Peyer's patch (tissue), 4 donors: Measurements from ENCODE around the gene C16orf90. TPM values are rescaled to one million over a fixed set of nuclear protein-coding genes. Genes with fewer than 3 reads are reported as not detected.
"Not testable (repeated sequence)": the region's sequence is repeated elsewhere in the genome, so short reads cannot be mapped to it uniquely, and the experiment has no call there.

ENCODE experiments used
- DNase-seq, 3 donors: peaks; one replicate each; pipeline ENCODE4 v3.0.0-alpha.2; 2017 to 2019
- H3K27ac ChIP-seq, 4 donors: fragments of 200-600 bp; sonication (generic); one replicate each; pipeline ENCODE4 v1.5.1; 2016 to 2019
- H3K27me3 ChIP-seq, 2 donors: fragments of 200-600 bp; sonication (generic); one replicate each; pipeline ENCODE4 v1.5.1; 2019
- H3K36me3 ChIP-seq, 3 donors: fragments of 200-600 bp; sonication (generic); one replicate each; pipeline ENCODE4 v1.5.1; 2016 to 2019
- H3K4me1 ChIP-seq, 4 donors: fragments of 200-600 bp; sonication (generic); one replicate each; pipeline ENCODE4 v1.5.1; 2016 to 2019
- H3K4me3 ChIP-seq, 4 donors: fragments of 200-600 bp; sonication (generic); 1 replicate in 3 of 4; 2 replicates in 1 of 4; pipeline ENCODE4 v1.5.1; 2016 to 2019; ENCODE audit warnings: mild to moderate bottlenecking in 1 of 4
- H3K9me3 ChIP-seq, 4 donors: fragments of 200-600 bp; sonication (generic); one replicate each; pipeline ENCODE4 v1.5.1; 2016 to 2019; ENCODE audit warnings: mild to moderate bottlenecking in 1 of 4
- CTCF ChIP-seq, 6 experiments: fragments of 450-650 bp in 4 of 6; fragments of 200-600 bp in 2 of 6; sonication (generic) in 1 of 6; IDR thresholded peaks; one replicate each; pipeline ENCODE4 v1.5.1; 2017 to 2019; ENCODE audit warnings: antibody characterized with exemption in 6 of 6, mild to moderate bottlenecking in 3 of 6, moderate library complexity in 1 of 6
- POLR2A ChIP-seq, 2 donors: fragments of 450-650 bp; IDR thresholded peaks; one replicate each; pipeline ENCODE4 v1.5.1; 2017; ENCODE audit warnings: antibody characterized with exemption in 2 of 2, mild to moderate bottlenecking in 2 of 2, moderate library complexity in 2 of 2
- total RNA-seq, 4 donors: library from RNA; depleted of rRNA; stranded (reverse); fragments of >200 nt; gene quantifications; one replicate each; pipeline ENCODE4 v1.1.0, GENCODE V29; 2016

C16orf90 gene
- total RNA-seq, 4 donors from 2014 or later = not detected

GRCh38 chr16:3508736-3509135, 13.4 kb upstream of the C16orf90 start:
- peak in 1 of 3 donors; percentile 29 for DNase-seq
- TF ChIP-seq POLR2A (IDR thresholded peaks at IDR 0.05) (no peak), CTCF (IDR thresholded peaks at IDR 0.05) (no peak)
- H3K27me3 ChIP-seq = no peaks in the 10 kb centered on the region
- peak overlapping the region in 1 of 4 donors; percentile 35 for H3K27ac ChIP-seq
- H3K36me3 ChIP-seq = peaks cover 0 to 38% (median 0%) of the 10 kb centered on the region in 3 donors
- no peak overlapping the region for H3K4me3 ChIP-seq
- H3K9me3 ChIP-seq = no peaks in the 10 kb centered on the region
- no peaks in the 10 kb centered on the region for H3K4me1 ChIP-seq

GRCh38 chr16:3503523-3503922, 8.2 kb upstream of the C16orf90 start:
- peaks cover 0 to 8% (median 0%) of the 10 kb centered on the region in 3 donors for H3K36me3 ChIP-seq
- peak in 2 of 3 donors; percentile 31 to 52 for DNase-seq
- TF ChIP-seq CTCF (IDR thresholded peaks at IDR 0.05) (no peak), POLR2A (IDR thresholded peaks at IDR 0.05) (no peak)
- H3K27ac ChIP-seq = peak overlapping the region in 3 of 4 donors; percentile 18 to 30 (median 30)
- no peaks in the 10 kb centered on the region for H3K9me3 ChIP-seq
- H3K27me3 ChIP-seq = no peaks in the 10 kb centered on the region
- peaks cover 0 to 16% (median 1%) of the 10 kb centered on the region in 4 donors for H3K4me1 ChIP-seq
- no peak overlapping the region for H3K4me3 ChIP-seq

- Histone ChIP-seq H3K36me3 (no peaks in the 10 kb centered on the region), H3K9me3 (no peaks in the 10 kb centered on the region), H3K4me3 (peak overlapping the region in 3 of 4 donors; percentile 65 to 82 (median 78)), H3K27ac (peak overlapping the region in 1 of 4 donors; percentile 66), H3K27me3 (no peaks in the 10 kb centered on the region), H3K4me1 (peaks cover 0 to 16% (median 1%) of the 10 kb centered on the region in 4 donors)
- TF ChIP-seq POLR2A (IDR thresholded peaks at IDR 0.05) (no peak), CTCF (IDR thresholded peaks at IDR 0.05) (no peak)
- peak in 1 of 3 donors; percentile 41 for DNase-seq
Measured at GRCh38 chr16:3501783-3502400, 6.6 kb upstream of the C16orf90 start.

- DNase-seq, H3K36me3 ChIP-seq, H3K9me3 ChIP-seq, H3K27me3 ChIP-seq: not testable (repeated sequence)
- Histone ChIP-seq H3K27ac (peak overlapping the region; percentile 30 to 70 (median 55)), H3K4me1 (peaks cover 0 to 16% (median 1%) of the 10 kb centered on the region in 4 donors), H3K4me3 (peak overlapping the region; percentile 65 to 84 (median 80))
Measured at GRCh38 chr16:3501412-3501761, 6.1 kb upstream of the C16orf90 start.

GRCh38 chr16:3498988-3499387, 3.7 kb upstream of the C16orf90 start:
- no peak for TF ChIP-seq CTCF (IDR thresholded peaks at IDR 0.05)
- no peak for TF ChIP-seq POLR2A (IDR thresholded peaks at IDR 0.05)
- peak in 1 of 3 donors; percentile 44 for DNase-seq
- Histone ChIP-seq H3K4me1 (peaks cover 0 to 16% (median 1%) of the 10 kb centered on the region in 4 donors), H3K4me3 (no peak overlapping the region), H3K27me3 (no peaks in the 10 kb centered on the region), H3K27ac (no peak overlapping the region), H3K9me3 (no peaks in the 10 kb centered on the region), H3K36me3 (no peaks in the 10 kb centered on the region)

- Histone ChIP-seq H3K9me3 (no peaks in the 10 kb centered on the region), H3K27me3 (no peaks in the 10 kb centered on the region), H3K36me3 (no peaks in the 10 kb centered on the region), H3K4me1 (peaks cover 0 to 16% (median 1%) of the 10 kb centered on the region in 4 donors), H3K27ac (no peak overlapping the region), H3K4me3 (no peak overlapping the region)
- TF ChIP-seq POLR2A (IDR thresholded peaks at IDR 0.05) (no peak), CTCF (IDR thresholded peaks at IDR 0.05) (no peak)
- DNase-seq = peak in 1 of 3 donors; percentile 18
Measured at GRCh38 chr16:3497771-3498170, 2.5 kb upstream of the C16orf90 start.
